HG03354 (cell line): ENCODE measurements around the gene KRTAP12-2.
"Not testable (repeated sequence)": the region's sequence is repeated elsewhere in the genome, so short reads cannot be mapped to it uniquely, and the experiment has no call there.

Experiments used
- ATAC-seq: cut with Tn5 transposase; IDR thresholded peaks from one replicate; pipeline ENCODE4 v1.9.1; 2021; ENCODE audit warnings: mild to moderate bottlenecking; ENCODE audit not compliant: unreplicated experiment, poor library complexity, severe bottlenecking

The KRTAP12-2 gene

GRCh38 chr21:44653656-44654575 is 12.8 kb downstream of the KRTAP12-2 start:
- ATAC-seq: no peak

GRCh38 chr21:44653123-44653522 is 13.6 kb downstream of the KRTAP12-2 start:
- ATAC-seq: no peak

GRCh38 chr21:44650973-44651675 is 15.6 kb downstream of the KRTAP12-2 start:
- ATAC-seq: no peak

GRCh38 chr21:44650265-44650972 is 16.3 kb downstream of the KRTAP12-2 start:
- no peak for ATAC-seq

GRCh38 chr21:44649521-44650100 is 17.1 kb downstream of the KRTAP12-2 start:
- no peak for ATAC-seq

- no peak for ATAC-seq
Measured at GRCh38 chr21:44648557-44649311, 18.0 kb downstream of the KRTAP12-2 start.

GRCh38 chr21:44647222-44647552 is 19.5 kb downstream of the KRTAP12-2 start:
- ATAC-seq: no peak

GRCh38 chr21:44646366-44647221 is 20.1 kb downstream of the KRTAP12-2 start, which contains the start of gene KRTAP10-11:
Gene KRTAP10-11, plus strand, starts transcription at chr21:44646414. Its CDS starts 45 bp downstream, at chr21:44646459.
- ATAC-seq: not testable (repeated sequence)

- no peak for ATAC-seq
Measured at GRCh38 chr21:44644878-44645277, 21.8 kb downstream of the KRTAP12-2 start.

GRCh38 chr21:44643741-44644310 is 22.9 kb downstream of the KRTAP12-2 start:
- no peak for ATAC-seq

GRCh38 chr21:44640761-44641160 is 26.0 kb downstream of the KRTAP12-2 start:
- ATAC-seq: no peak

GRCh38 chr21:44639331-44639655 is 27.4 kb downstream of the KRTAP12-2 start:
- ATAC-seq: no peak

GRCh38 chr21:44638506-44639330 is 28.0 kb downstream of the KRTAP12-2 start:
- not testable (repeated sequence) for ATAC-seq

GRCh38 chr21:44637851-44638348 is 28.8 kb downstream of the KRTAP12-2 start:
- ATAC-seq: not testable (repeated sequence)

- no peak for ATAC-seq
Measured at GRCh38 chr21:44637018-44637850, 29.5 kb downstream of the KRTAP12-2 start, which contains the start of gene KRTAP10-10. Gene KRTAP10-10, plus strand, starts transcription at chr21:44637356. Its CDS starts 62 bp downstream, at chr21:44637418.
